Adrenal gland (tissue), 12 donors: Measurements from ENCODE around the gene ACTG1. TPM values are rescaled to one million over a fixed set of nuclear protein-coding genes. Genes with fewer than 3 reads are reported as not detected.

Source experiments
- DNase-seq, 7 donors: peaks; one replicate each; pipeline ENCODE4 v3.0.0-alpha.2; 2019 to 2020
- H3K27ac ChIP-seq, 5 donors: fragments of 200-600 bp; sonication (generic) in 4 of 5; 1 replicate in 3 of 5; 2 replicates in 2 of 5; pipeline versions ENCODE4 v1.5.1 to v1.8.0; 2016 to 2020; ENCODE audit warnings: mild to moderate bottlenecking in 1 of 5
- H3K27me3 ChIP-seq: fragments of 200-600 bp; 2 replicates; pipeline ENCODE4 v1.8.0; 2021
- H3K36me3 ChIP-seq, 2 donors: fragments of 200-600 bp; replicated peaks in 1 of 2; 1 replicate in 1 of 2; 2 replicates in 1 of 2; pipeline versions ENCODE4 v1.5.1 to v1.8.0; 2018 to 2022
- H3K4me1 ChIP-seq, 2 donors: fragments of 200-600 bp; replicated peaks in 1 of 2; 1 replicate in 1 of 2; 2 replicates in 1 of 2; pipeline versions ENCODE4 v1.5.1 to v1.8.0; 2018 to 2021
- H3K4me3 ChIP-seq, 4 donors: fragments of 200-600 bp; sonication (generic) in 3 of 4; one replicate each; pipeline ENCODE4 v1.5.1; 2016 to 2018
- H3K9me3 ChIP-seq, 3 donors: fragments of 200-600 bp; sonication (generic) in 1 of 3; replicated peaks in 1 of 3; 1 replicate in 2 of 3; 2 replicates in 1 of 3; pipeline versions ENCODE4 v1.5.1 to v1.8.0; 2016 to 2021
- POLR2A ChIP-seq, 2 donors: fragments of 450-650 bp; IDR thresholded peaks; one replicate each; pipeline ENCODE4 v1.6.1; 2017; ENCODE audit warnings: antibody characterized with exemption in 2 of 2, mild to moderate bottlenecking in 2 of 2, moderate library complexity in 1 of 2
- WGBS, 4 donors: extraction: QIAGEN DNeasy Blood & Tissue Kit in 2 of 4; methylation state at CpG; one replicate each; pipeline versions ENCODE4 v1.1.5 to v1.1.7; 2013 to 2017; 5-methylcytosine and 5-hydroxymethylcytosine counted together
- intact Hi-C, 2 donors: fragments of 100-400 bp; cut with DNase I; formaldehyde crosslinking; loops; one replicate each; pipeline versions ENCODE4 v1.14.1 to v1.15.0; 2022 to 2023
- polyA plus RNA-seq, 3 donors: library from polyadenylated mRNA; stranded (reverse); fragments of 200-250 nt in 2 of 3; fragments of 350-450 nt in 1 of 3; fragmentation: Illumina TruSeq in 1 of 3; extraction: RNeasy Lipid Tissue Mini Kit (QIAGEN cat#74804) in 1 of 3; gene quantifications; one replicate each; pipeline ENCODE4 v1.2.3, GENCODE V29; 2013 to 2014
- total RNA-seq, 9 donors: library from RNA; depleted of rRNA in 4 of 9; stranded (reverse); fragments of >200 nt in 4 of 9; fragments of 120-200 nt in 1 of 9; fragmentation: NEBNext Ultra II Directional in 1 of 9; extraction: Animal tissue kit (Norgen Biotek cat#: 25700) in 1 of 9; gene quantifications; one replicate each; pipeline versions ENCODE4 v1.1.0 to v1.2.4, GENCODE V29; 2013 to 2023
- TF ChIP-seq, protein P1 (sequence below), 6 experiments: fragments of 450-650 bp in 4 of 6; fragments of 200-600 bp in 2 of 6; sonication (generic) in 1 of 6; IDR thresholded peaks; 1 replicate in 5 of 6; 2 replicates in 1 of 6; pipeline versions ENCODE4 v1.5.1 to v1.8.0; 2016 to 2021; ENCODE audit warnings: antibody characterized with exemption in 6 of 6, mild to moderate bottlenecking in 2 of 6, moderate library complexity in 1 of 6
- donor health status: healthy with polysubstance abuse.
- donor health status: Bipolar disorder and iron deficiency.
- donor health status: DM: yes; HTN: yes; CAD: no.
- donor health status: DM: no; HTN: no; CAD: no.
- donor health status: DM: no; HTN: no; CAD: no.
- donor health status: DM: yes; HTN: yes; CAD: no.

Gene ACTG1
- total and polyA plus RNA-seq, 12 donors, result 828 to 6,446 (median 2,144) TPM

DNA sequence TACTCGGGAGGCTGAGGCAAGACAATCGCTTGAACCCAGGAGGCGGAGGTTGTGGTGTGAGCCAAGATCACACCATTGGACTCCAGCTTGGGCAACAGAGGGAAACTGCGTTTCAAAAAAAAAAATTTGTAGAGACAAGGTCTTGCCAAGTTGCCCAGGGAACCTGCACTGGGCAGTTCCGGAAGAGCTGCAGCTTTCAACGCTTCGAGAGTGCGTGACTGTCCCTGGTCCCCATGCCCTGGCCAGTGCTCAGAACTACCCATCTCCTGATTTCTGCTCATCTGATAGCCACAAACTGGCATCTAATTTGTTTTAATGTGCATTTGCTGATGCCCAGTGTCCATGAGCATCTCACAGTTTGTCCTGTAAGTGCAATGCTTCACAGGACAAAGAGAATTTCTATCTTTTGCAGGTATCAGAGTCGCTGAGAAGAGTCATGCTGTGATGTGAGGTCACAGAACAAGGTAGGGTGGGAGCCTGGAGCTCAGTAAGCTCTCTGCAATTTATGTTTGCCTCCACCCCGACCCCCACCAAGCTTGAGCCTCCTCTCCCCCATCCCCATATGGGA lies 3.9 kb downstream of the ACTG1 start:
- intact Hi-C loops, result no loop called here
- Histone ChIP-seq H3K27me3 (no peaks in the 10 kb centered on the region), H3K27ac (peak overlapping the region in 1 of 5 donors; percentile 30), H3K36me3 (peaks cover 0 to 32% of the 10 kb centered on the region in 2 donors), H3K9me3 (no peaks in the 10 kb centered on the region), H3K4me1 (peaks cover 15 to 30% of the 10 kb centered on the region in 2 donors), H3K4me3 (peak overlapping the region in 1 of 4 donors; percentile 92)
- DNase-seq, result peak in 3 of 7 donors; percentile 40 to 66 (median 59)
- TF ChIP-seq, protein P1, sequence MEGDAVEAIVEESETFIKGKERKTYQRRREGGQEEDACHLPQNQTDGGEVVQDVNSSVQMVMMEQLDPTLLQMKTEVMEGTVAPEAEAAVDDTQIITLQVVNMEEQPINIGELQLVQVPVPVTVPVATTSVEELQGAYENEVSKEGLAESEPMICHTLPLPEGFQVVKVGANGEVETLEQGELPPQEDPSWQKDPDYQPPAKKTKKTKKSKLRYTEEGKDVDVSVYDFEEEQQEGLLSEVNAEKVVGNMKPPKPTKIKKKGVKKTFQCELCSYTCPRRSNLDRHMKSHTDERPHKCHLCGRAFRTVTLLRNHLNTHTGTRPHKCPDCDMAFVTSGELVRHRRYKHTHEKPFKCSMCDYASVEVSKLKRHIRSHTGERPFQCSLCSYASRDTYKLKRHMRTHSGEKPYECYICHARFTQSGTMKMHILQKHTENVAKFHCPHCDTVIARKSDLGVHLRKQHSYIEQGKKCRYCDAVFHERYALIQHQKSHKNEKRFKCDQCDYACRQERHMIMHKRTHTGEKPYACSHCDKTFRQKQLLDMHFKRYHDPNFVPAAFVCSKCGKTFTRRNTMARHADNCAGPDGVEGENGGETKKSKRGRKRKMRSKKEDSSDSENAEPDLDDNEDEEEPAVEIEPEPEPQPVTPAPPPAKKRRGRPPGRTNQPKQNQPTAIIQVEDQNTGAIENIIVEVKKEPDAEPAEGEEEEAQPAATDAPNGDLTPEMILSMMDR (IDR thresholded peaks at IDR 0.05), result no peak
- no peak for TF ChIP-seq POLR2A (IDR thresholded peaks at IDR 0.05)
- 51 to 56% (median 55%) methylated on average over 10 of the region's 10 CpGs for WGBS, 4 donors

DNA sequence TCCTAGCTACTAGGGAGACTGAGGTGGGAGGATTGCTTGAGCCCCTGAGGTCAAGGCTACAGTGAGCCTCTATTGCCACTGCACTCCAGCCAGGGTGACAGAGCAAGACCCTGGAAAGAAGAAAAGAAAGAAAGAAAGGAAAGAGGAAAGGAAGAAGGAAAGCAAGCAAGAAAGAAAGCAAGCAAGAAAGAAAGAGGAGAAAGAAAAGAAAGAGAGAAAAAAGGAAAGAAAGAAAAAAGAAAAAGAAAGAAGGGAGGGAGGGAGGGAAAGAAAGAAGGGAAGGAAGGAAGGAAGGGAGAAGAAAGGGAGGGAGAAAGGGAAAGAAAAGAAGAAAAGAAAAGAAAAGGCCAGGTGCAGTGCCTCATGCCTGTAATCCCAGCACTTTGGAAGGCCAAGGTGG lies 9.0 kb downstream of the ACTG1 start:
- Histone ChIP-seq H3K4me1 (no peaks in the 10 kb centered on the region), H3K36me3 (no peaks in the 10 kb centered on the region), H3K27me3 (no peaks in the 10 kb centered on the region), H3K9me3 (no peaks in the 10 kb centered on the region), H3K4me3 (no peak overlapping the region), H3K27ac (no peak overlapping the region)
- no peak for DNase-seq
- intact Hi-C loops, result no loop called here
- no peak for TF ChIP-seq POLR2A (IDR thresholded peaks at IDR 0.05)
- TF ChIP-seq, protein P1 (IDR thresholded peaks at IDR 0.05), result no peak

DNA sequence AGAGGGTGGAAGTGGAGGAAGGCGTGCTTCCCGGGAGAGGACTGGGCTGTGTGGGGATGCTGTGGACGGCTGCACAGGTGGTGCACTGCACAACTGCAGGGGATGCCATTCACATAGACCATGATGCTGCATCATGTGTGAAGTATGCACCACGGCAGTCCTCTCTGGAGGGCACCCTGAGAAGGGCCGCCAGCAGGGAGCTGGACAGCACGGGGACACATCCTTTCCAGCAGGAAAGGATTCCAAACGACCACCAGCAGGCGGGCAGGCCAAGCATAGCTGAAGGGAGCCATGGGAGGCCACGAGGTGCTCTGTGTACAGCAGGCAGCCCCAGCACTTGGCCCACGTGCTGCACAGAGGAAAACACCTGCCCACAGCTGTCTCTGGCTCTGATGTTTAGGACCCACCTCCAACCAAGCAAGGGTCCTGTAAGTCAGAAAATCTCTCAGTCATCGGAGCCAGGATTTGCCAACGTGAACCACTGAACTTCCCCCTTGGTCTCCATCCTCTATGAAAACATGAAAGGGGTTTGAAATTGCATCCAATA lies 10.1 kb downstream of the ACTG1 start:
- Histone ChIP-seq H3K27me3 (no peaks in the 10 kb centered on the region), H3K9me3 (no peaks in the 10 kb centered on the region), H3K36me3 (no peaks in the 10 kb centered on the region), H3K27ac (no peak overlapping the region), H3K4me1 (no peaks in the 10 kb centered on the region), H3K4me3 (no peak overlapping the region)
- WGBS, 4 donors, result 66 to 79% (median 76%) methylated on average over 7 to 12 of the region's 12 CpGs
- TF ChIP-seq POLR2A (IDR thresholded peaks at IDR 0.05), result no peak
- TF ChIP-seq, protein P1 (IDR thresholded peaks at IDR 0.05), result no peak
- DNase-seq, result no peak
- intact Hi-C loops, result no loop called here

DNA sequence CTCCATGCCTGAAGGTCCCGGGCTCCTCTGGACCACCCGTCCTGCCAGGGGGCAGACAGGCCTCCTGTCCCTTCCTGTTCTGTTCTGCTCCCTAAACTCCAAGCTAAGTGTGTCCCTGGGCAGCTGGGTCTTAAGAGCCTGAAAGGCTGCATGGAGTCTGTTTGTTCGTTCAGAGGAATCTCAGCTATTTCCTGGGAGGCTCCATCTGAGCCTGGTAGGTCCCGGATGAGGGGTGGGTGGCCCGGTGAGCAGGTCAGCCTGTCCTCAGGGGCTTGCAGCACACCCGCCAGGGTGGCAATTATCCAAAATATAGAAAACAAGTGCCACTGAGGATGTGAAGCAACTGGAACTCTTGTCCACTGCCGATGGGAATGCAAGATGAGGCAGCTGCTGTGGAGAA lies 12.6 kb downstream of the ACTG1 start:
- TF ChIP-seq POLR2A (IDR thresholded peaks at IDR 0.05), result no peak
- Histone ChIP-seq H3K27me3 (no peaks in the 10 kb centered on the region), H3K27ac (no peak overlapping the region), H3K36me3 (no peaks in the 10 kb centered on the region), H3K9me3 (no peaks in the 10 kb centered on the region), H3K4me1 (no peaks in the 10 kb centered on the region), H3K4me3 (no peak overlapping the region)
- intact Hi-C loops, result no loop called here
- DNase-seq, result no peak
- WGBS, 4 donors, result 61 to 70% (median 70%) methylated on average over 5 to 7 of the region's 7 CpGs

DNA sequence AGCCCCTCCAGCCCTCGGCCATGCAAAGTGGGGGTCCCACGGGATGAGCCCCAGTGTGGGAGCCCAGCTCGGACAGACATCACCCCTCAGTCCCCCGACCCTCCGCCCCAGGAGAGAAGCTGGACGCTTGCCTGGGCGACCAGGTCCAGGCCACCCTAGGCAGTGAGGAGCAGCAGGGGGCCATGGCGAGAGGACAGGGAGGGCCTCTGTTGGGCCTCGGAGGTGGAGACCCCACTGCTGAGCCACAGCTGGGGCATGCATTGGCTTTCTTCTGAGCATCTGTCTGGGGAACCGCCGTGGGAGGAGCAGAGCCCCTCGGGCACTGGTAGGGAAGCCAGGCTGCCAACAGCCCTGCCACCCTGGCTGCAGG lies 13.0 kb downstream of the ACTG1 start:
- Histone ChIP-seq H3K27me3 (no peaks in the 10 kb centered on the region), H3K9me3 (no peaks in the 10 kb centered on the region), H3K4me3 (no peak overlapping the region), H3K27ac (no peak overlapping the region), H3K36me3 (no peaks in the 10 kb centered on the region), H3K4me1 (no peaks in the 10 kb centered on the region)
- intact Hi-C loops, result no loop called here
- TF ChIP-seq, protein P1 (IDR thresholded peaks at IDR 0.05), result no peak
- TF ChIP-seq POLR2A (IDR thresholded peaks at IDR 0.05), result no peak
- 60 to 78% (median 68%) methylated on average over 2 to 12 of the region's 12 CpGs for WGBS, 4 donors
- no peak for DNase-seq
